GM12878 (cell line): ENCODE results near the gene C1QTNF8. TPM values are rescaled to one million over a fixed set of nuclear protein-coding genes. Genes with fewer than 3 reads are reported as not detected.

Experiments
- ATAC-seq: fragments of 200-7000 bp; cut with Tn5 transposase; 3 replicates; pipeline ENCODE4 v1.9.1; 2020; ENCODE audit warnings: mild to moderate bottlenecking, moderate library complexity
- BruUV-seq: library from RNA; stranded (reverse); fragments of 400-500 nt; replicated peaks from 2 replicates; lab custom pipeline; 2021; lab: Mats Ljungman, UMichigan
- CTCF ChIA-PET: fragments of 300-600 bp; sonication (Branson Sonifier 250); formaldehyde crosslinking; extraction: SDS; loops from one replicate; lab custom pipeline; 2021; ENCODE audit warnings: inconsistent platforms; lab: Yijun Ruan, JAX
- POLR2A ChIA-PET: fragments of 350-600 bp; formaldehyde crosslinking; extraction: SDS; loops from one replicate; lab custom pipeline; 2021; ENCODE audit warnings: inconsistent platforms; lab: Charles Lee
- RAD21 ChIA-PET: fragments of 300-600 bp; sonication (Branson Sonifier 250); formaldehyde crosslinking; loops from one replicate; lab custom pipeline; 2023; ENCODE audit warnings: antibody characterized with exemption; ENCODE audit not compliant: unreplicated experiment; lab: Charles Lee
- SMC1A ChIA-PET: fragments of 300-600 bp; sonication (Branson Sonifier 250); formaldehyde crosslinking; loops from one replicate; lab custom pipeline; 2023; ENCODE audit not compliant: unreplicated experiment, uncharacterized antibody; lab: Charles Lee
- DNase-seq: peaks from one replicate; pipeline ENCODE4 v3.0.0-alpha.2; 2011; ENCODE audit warnings: low read depth, low spot score
- FAIRE-seq: peaks from 3 replicates; lab custom pipeline; 2011; peaks lifted over from hg19 to GRCh38; lab: Jason Lieb, UNC
- H2AFZ ChIP-seq: 2 replicates; pipeline ENCODE4 v1.6.0; 2011; ENCODE audit warnings: low read depth, low read length, control low read depth; ENCODE audit not compliant: control insufficient read depth
- H3K27ac ChIP-seq: 2 replicates; pipeline ENCODE4 v1.5.1; 2011; ENCODE audit warnings: control low read depth; ENCODE audit not compliant: control insufficient read depth, insufficient read depth
- H3K27me3 ChIP-seq, 2 experiments: replicated peaks in 1 of 2; 2 replicates each; pipeline versions ENCODE4 v1.6.0 to v1.6.1; 2011; ENCODE audit warnings: low read length in 1 of 2; ENCODE audit not compliant: control insufficient read depth in 2 of 2, insufficient read depth in 2 of 2
- H3K36me3 ChIP-seq, 2 experiments: 2 replicates each; pipeline ENCODE4 v1.5.1; 2011; ENCODE audit warnings: low read length in 1 of 2; ENCODE audit not compliant: control insufficient read depth in 2 of 2, insufficient read depth in 2 of 2
- H3K4me1 ChIP-seq: 2 replicates; pipeline ENCODE4 v1.6.1; 2011; ENCODE audit warnings: mild to moderate bottlenecking, low read length, moderate library complexity, mixed read lengths; ENCODE audit not compliant: control insufficient read depth, insufficient read depth
- H3K4me2 ChIP-seq: 2 replicates; pipeline ENCODE4 v1.6.0; 2011; ENCODE audit warnings: control low read depth; ENCODE audit not compliant: control insufficient read depth, insufficient read depth
- H3K4me3 ChIP-seq: fragments of 200-600 bp; sonication (generic); 2 replicates; pipeline ENCODE4 v1.5.1; 2016
- H3K79me2 ChIP-seq: 2 replicates; pipeline ENCODE4 v1.6.0; 2011; ENCODE audit warnings: low read length; ENCODE audit not compliant: control insufficient read depth, insufficient read depth
- H3K9ac ChIP-seq: 2 replicates; pipeline ENCODE4 v1.8.0; 2011; ENCODE audit warnings: low read length, control low read depth, mixed read lengths; ENCODE audit not compliant: control insufficient read depth, insufficient read depth
- H3K9me3 ChIP-seq: replicated peaks from 3 replicates; pipeline ENCODE4 v1.5.1; 2011; ENCODE audit warnings: mild to moderate bottlenecking, low read length; ENCODE audit not compliant: control insufficient read depth, insufficient read depth
- H4K20me1 ChIP-seq: 2 replicates; pipeline ENCODE4 v1.6.0; 2011; ENCODE audit not compliant: control insufficient read depth, insufficient read depth
- ASH2L ChIP-seq: fragments of 300-600, 200-600 bp; sonication (generic); IDR thresholded peaks from 2 replicates; pipeline ENCODE4 v1.6.1; 2017; ENCODE audit warnings: low read depth, mild to moderate bottlenecking, borderline replicate concordance
- IRF4 ChIP-seq: IDR thresholded peaks from 2 replicates; pipeline ENCODE4 v1.6.1; 2011; ENCODE audit warnings: low read depth, low read length
- NBN ChIP-seq: fragments of 450-650 bp; IDR thresholded peaks from 2 replicates; pipeline ENCODE4 v1.6.1; 2016
- PBX3 ChIP-seq: IDR thresholded peaks from 2 replicates; pipeline ENCODE4 v1.6.1; 2011; ENCODE audit warnings: mild to moderate bottlenecking, low read depth, low read length, moderate library complexity; ENCODE audit not compliant: insufficient replicate concordance
- SRF ChIP-seq, 2 experiments: IDR thresholded peaks; 2 replicates each; pipeline ENCODE4 v1.6.1; 2011; ENCODE audit warnings: low read depth in 2 of 2, low read length in 2 of 2, mild to moderate bottlenecking in 1 of 2, moderate library complexity in 1 of 2
- USF1 ChIP-seq: IDR thresholded peaks from 2 replicates; pipeline ENCODE4 v1.6.1; 2011; ENCODE audit warnings: borderline replicate concordance, low read depth, mild to moderate bottlenecking, moderate library complexity, mixed read lengths, low read length; ENCODE audit not compliant: insufficient read depth; ENCODE audit errors: extremely low read length
- WRNIP1 ChIP-seq: IDR thresholded peaks from 2 replicates; pipeline ENCODE4 v1.6.1; 2011; ENCODE audit warnings: low read depth, low read length, improper control_type of control experiment, borderline replicate concordance
- ZNF207 ChIP-seq: fragments of 450-650 bp; IDR thresholded peaks from 2 replicates; pipeline ENCODE4 v1.6.1; 2014; ENCODE audit warnings: antibody characterized with exemption, mild to moderate bottlenecking, borderline replicate concordance
- ZNF622 ChIP-seq: fragments of 450-650 bp; IDR thresholded peaks from 2 replicates; pipeline ENCODE4 v1.6.1; 2017; ENCODE audit warnings: mild to moderate bottlenecking, inconsistent platforms
- WGBS: methylation state at CpG from one replicate; pipeline ENCODE4 v1.1.6; 2016; ENCODE audit warnings: low lambda C conversion rate; ENCODE audit not compliant: insufficient replicate concordance, insufficient coverage; ENCODE audit errors: missing lambda C conversion rate; 5-methylcytosine and 5-hydroxymethylcytosine counted together
- in situ Hi-C: fragments of 300-500 bp; cut with MboI; formaldehyde crosslinking; loops from 9 replicates; pipeline ENCODE4 v1.14.3; 2018; ENCODE audit warnings: mixed read lengths
- intact Hi-C: fragments of 100-400 bp; cut with micrococcal nuclease; formaldehyde crosslinking; loops from one replicate; pipeline ENCODE4 v1.14.2; 2022; ENCODE audit not compliant: unreplicated experiment
- polyA plus RNA-seq, 11 experiments: library from polyadenylated mRNA; depleted of rRNA in 4 of 11; unstranded in 6 of 11; stranded (reverse) in 5 of 11; fragments of >200 nt; fragmentation: Nextera tagmentation in 4 of 11; fragmentation: Illumina TruSeq in 1 of 11; extraction: Ambion mirVana in 4 of 11; extraction: Trizol in 1 of 11; gene quantifications; 1 replicate in 1 of 11; 2 replicates in 10 of 11; pipeline versions ENCODE4 v1.2.1 to v1.2.3, GENCODE V29; 2011 to 2016; ENCODE audit warnings: inconsistent platforms in 2 of 11, missing spikeins in 2 of 11, low read depth in 1 of 11
- total RNA-seq, 4 experiments: library from RNA; depleted of rRNA in 3 of 4; stranded (reverse); fragments of >200 nt in 3 of 4; fragmentation: Illumina TruSeq in 1 of 4; extraction: Trizol in 1 of 4; gene quantifications; 2 replicates each; pipeline versions ENCODE4 v1.2.1 to v1.2.3, GENCODE V29; 2013 to 2021

The C1QTNF8 gene
- total and polyA plus RNA-seq, 10 of the 15 experiments (the other 5 are each of a cell fraction or from before 2014, with no cell fraction given): not detected

GRCh38 chr16:1132431-1132830, 36.4 kb upstream of the C1QTNF8 start:
- H3K4me3 ChIP-seq: no peak overlapping the region
- ChIA-PET RAD21 (no interaction called here), SMC1A (no interaction called here), CTCF (no interaction called here), POLR2A (no interaction called here)
- WGBS: 24% methylated on average over 15 of the region's 15 CpGs
- H3K79me2 ChIP-seq: no peaks in the 10 kb centered on the region
- no peaks in the 10 kb centered on the region for H3K27me3 ChIP-seq
- H3K4me1 ChIP-seq: no peaks in the 10 kb centered on the region
- no peak overlapping the region for H3K27ac ChIP-seq
- no peak overlapping the region for H3K4me2 ChIP-seq
- FAIRE-seq: no peak
- no peaks in the 10 kb centered on the region for H4K20me1 ChIP-seq
- BruUV-seq: no TSS peak
- ATAC-seq: no peak
- intact Hi-C loops (no loop called here), in situ Hi-C loops (no loop called here)
- H3K9ac ChIP-seq: no peak overlapping the region
- H2AFZ ChIP-seq: no peak overlapping the region
- TF ChIP-seq ASH2L: no peak
- no peak for TF ChIP-seq PBX3
- TF ChIP-seq WRNIP1: no peak
- no peak for TF ChIP-seq IRF4
- no peak for DNase-seq
- H3K36me3 ChIP-seq: no peaks in the 10 kb centered on the region
- no peaks in the 10 kb centered on the region for H3K9me3 ChIP-seq

- Histone ChIP-seq H3K4me2 (no peak overlapping the region), H3K9ac (no peak overlapping the region), H3K9me3 (no peaks in the 10 kb centered on the region), H3K27me3 (no peaks in the 10 kb centered on the region), H3K4me1 (no peaks in the 10 kb centered on the region), H3K4me3 (no peak overlapping the region), H3K79me2 (no peaks in the 10 kb centered on the region), H3K36me3 (no peaks in the 10 kb centered on the region), H3K27ac (no peak overlapping the region), H2AFZ (no peak overlapping the region), H4K20me1 (no peaks in the 10 kb centered on the region)
- intact Hi-C loops (no loop called here), in situ Hi-C loops (no loop called here)
- no peak for DNase-seq
- POLR2A ChIA-PET: no interaction called here
- RAD21 ChIA-PET: no interaction called here
- CTCF ChIA-PET: no interaction called here
- SMC1A ChIA-PET: no interaction called here
- no peak for FAIRE-seq
- 64% methylated on average over 32 of the region's 35 CpGs for WGBS
- BruUV-seq: no TSS peak
- ATAC-seq: no peak
- TF ChIP-seq USF1 (no peak), SRF (IDR thresholded peaks at IDR 0.05; ENCODE audit: low read depth in 2 of 2, low read length in 2 of 2) (no peak), NBN (no peak), ZNF622 (no peak), ZNF207 (no peak)
Measured at GRCh38 chr16:1131378-1131994, 35.4 kb upstream of the C1QTNF8 start.
